GM18907 (cell line): ENCODE data around the gene B3GNT7.
"Not testable (repeated sequence)": the region's sequence is repeated elsewhere in the genome, so short reads cannot be mapped to it uniquely, and the experiment has no call there.

Source experiments
- ATAC-seq: cut with Tn5 transposase; IDR thresholded peaks from one replicate; pipeline ENCODE4 v1.9.1; 2021; ENCODE audit warnings: mild to moderate bottlenecking, moderate library complexity; ENCODE audit not compliant: unreplicated experiment

The B3GNT7 gene, protein sequence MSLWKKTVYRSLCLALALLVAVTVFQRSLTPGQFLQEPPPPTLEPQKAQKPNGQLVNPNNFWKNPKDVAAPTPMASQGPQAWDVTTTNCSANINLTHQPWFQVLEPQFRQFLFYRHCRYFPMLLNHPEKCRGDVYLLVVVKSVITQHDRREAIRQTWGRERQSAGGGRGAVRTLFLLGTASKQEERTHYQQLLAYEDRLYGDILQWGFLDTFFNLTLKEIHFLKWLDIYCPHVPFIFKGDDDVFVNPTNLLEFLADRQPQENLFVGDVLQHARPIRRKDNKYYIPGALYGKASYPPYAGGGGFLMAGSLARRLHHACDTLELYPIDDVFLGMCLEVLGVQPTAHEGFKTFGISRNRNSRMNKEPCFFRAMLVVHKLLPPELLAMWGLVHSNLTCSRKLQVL

GRCh38 chr2:231395188-231396057, at the start of gene B3GNT7:
Gene B3GNT7 (plus strand): TSS chr2:231395710. CDS start chr2:231395804, 94 bp downstream.
- ATAC-seq: no peak

GRCh38 chr2:231347081-231347480, 48.4 kb upstream of the B3GNT7 start:
- no peak for ATAC-seq

DNA sequence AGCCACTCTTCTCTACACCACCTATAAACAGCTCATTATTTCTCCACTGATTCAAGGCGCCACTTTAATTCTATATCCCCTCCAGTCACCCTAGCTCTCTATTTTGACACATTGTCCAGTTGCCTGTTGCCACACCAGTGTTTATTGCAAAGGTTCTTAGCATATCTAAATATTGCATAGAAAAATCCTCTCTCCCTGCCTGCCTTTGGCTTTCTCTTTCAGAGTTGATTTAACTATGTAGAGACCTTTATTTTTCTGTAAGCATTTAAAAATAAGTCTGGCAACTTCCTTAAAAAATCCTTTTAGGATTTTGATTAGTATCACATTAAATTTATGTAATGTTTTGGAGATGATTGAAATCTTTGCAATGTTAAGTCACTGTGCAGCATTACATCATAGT, 47.9 kb upstream of the B3GNT7 start:
- no peak for ATAC-seq

DNA sequence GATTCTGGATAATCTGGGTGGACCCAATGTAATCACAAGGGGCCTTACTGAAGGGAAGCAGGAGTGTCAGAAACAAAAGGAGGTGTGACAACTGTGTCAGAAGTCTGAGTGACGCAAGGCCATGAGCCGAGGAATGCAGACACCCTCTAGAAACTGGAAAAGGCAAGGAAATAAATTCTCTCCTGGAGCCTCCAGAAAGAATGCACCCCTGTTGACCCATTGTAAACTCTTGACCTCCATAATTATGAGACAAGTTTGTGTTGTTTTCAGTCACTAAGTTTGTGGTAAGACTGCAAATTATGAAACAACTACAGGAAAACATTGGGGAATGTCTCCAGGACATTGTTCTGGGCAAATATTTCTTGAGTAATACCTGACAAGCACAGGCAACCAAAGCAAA, 47.3 kb upstream of the B3GNT7 start:
- ATAC-seq: no peak

DNA sequence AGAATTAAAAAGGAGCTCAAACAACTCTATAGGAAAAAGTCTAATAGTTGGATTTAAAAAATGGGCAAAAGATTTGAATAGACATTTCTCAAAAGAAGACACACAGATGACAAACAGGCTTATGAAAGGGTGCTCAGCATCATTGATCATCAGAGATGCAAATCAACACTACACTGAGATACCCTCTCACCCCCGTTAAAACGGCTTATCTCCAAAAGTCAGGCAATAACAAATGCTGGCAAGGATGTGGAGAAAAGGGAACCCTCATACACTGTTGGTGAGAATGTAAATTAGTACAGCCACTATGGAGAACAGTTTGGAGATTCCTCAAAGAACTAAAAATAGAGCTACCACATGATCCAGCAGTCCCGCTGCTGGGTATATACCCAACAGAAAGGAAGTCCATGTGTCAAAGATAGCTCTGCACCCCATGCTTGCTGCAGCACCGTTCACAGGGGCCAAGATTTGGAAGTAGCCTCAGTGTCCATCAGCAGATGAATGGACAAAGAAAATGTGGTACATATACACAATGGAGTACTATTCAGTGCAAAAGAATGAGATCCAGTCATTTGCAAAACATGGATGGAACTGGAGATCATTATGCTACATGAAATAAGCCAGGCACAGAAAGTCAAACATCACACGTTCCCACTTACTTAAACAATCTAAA, 46.7 kb upstream of the B3GNT7 start:
- no peak for ATAC-seq

- not testable (repeated sequence) for ATAC-seq
Measured at GRCh38 chr2:231349374-231349735, 46.2 kb upstream of the B3GNT7 start.

GRCh38 chr2:231351648-231352047, 43.9 kb upstream of the B3GNT7 start:
- no peak for ATAC-seq

- no peak for ATAC-seq
Measured at GRCh38 chr2:231353469-231353868, 42.0 kb upstream of the B3GNT7 start.

DNA sequence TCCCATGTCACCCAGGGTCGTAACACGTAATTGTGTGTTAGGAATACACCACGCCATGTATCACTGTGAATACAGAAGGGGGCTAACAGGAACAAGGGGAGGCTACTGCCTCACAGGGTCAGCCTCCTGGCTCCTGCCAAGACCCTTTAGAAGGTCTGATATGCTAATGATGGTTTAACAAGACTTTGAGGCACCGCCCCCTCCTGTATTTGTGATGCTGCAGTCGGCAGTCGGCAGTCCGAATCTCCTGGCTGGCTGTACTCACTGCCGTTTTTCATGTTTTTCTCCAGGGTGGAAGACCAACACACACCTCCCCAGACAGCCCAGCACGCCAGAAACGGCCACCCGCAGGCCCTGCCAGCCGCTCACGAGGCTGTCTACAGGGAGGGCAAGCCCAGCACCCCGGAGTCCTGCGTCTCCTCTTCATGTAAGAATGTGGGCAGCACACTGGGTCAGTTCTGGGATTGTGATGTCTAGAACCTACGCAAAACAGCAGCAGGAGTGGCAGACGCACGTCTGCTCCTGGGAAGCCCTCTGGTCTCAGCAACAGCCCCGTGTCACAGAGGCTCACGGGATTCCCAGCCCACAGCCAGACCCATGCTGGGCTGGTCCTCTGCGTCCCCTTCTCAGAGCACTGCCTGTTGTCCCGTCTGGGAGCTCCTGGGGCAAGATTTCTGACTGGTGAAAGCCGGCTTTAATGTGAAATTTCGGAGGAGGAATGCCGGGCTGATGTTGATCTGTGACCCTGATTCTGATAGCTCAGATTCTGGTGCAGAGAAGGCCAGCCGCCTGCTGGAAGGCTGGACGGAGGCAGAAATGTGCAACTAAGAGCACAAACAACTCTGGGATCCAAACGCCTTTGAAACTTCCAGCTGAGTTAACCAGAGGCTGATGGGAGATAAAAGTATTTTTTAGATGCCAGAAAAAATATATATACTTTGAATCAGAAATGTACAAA, 39.7 kb upstream of the B3GNT7 start:
- no peak for ATAC-seq

- ATAC-seq: no peak
Measured at GRCh38 chr2:231356466-231356844, 39.1 kb upstream of the B3GNT7 start.

DNA sequence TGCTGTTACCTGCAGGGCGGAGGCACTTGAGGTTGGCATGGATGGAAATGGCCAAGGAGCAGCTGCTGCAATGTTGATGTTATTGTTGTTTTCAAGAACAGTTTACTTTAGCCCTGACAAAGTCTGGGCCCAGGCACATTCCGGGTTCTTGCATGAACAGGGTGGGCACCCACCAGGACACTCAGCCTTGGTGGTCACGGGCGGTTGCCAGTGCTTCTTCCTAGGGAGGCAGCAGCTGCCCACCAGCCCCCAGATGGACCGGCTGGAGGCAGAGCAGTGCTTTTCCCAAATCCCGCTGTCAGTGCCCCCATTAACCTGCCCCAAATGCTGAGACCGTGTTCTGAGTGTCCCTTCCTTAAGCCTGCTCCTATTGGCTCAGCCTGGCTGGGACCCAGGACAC, 38.5 kb upstream of the B3GNT7 start:
- no peak for ATAC-seq

GRCh38 chr2:231357931-231358330, 37.6 kb upstream of the B3GNT7 start:
- ATAC-seq: no peak

DNA sequence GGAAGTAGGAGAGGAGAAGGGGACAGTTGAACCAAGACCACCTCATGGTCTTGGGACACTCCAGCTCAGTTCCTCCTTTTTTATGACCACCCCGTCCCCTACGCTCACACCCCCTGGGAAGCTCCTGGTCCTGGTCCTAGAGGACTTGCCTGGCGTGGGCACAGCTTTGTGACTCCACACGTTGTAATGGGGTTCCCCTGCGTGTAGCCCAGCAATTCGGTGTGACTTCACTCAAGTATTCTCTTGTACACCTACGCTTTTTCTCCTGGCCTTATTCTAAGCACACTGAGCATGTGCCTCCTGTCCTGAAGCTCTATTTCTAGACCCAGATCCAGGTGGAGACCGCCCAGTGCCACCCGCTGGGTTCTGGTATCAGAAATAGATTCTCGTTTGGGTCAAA, 36.1 kb upstream of the B3GNT7 start:
- no peak for ATAC-seq

GRCh38 chr2:231359948-231360347, 35.6 kb upstream of the B3GNT7 start:
- no peak for ATAC-seq

GRCh38 chr2:231360401-231360800, 35.1 kb upstream of the B3GNT7 start:
- ATAC-seq: no peak

DNA sequence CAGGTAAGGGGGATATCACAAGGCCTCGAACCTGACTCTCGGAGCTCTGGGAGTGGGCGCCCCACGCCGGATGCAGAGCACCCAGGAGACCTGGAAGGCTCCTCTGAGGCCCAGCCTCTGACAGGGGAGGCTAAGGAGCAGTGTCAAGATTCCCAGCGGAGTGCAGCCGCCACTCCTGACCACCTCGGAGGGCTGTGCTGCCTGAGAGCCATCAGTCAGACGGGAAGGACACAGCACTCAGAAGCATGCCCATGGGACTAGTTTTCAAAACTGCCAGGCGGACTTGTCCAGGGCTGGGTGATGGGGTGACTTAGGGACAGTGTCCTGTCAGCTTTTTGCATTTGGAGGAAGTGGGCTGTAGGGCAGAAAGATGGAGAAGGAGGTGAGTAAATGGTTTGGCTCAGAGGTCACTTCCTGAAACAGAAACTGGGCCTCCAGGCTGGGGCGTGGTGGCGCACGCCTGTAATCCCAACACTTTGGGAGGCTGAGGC, 34.6 kb upstream of the B3GNT7 start:
- no peak for ATAC-seq

GRCh38 chr2:231361701-231362554, 33.6 kb upstream of the B3GNT7 start:
- ATAC-seq: peak; percentile 87

DNA sequence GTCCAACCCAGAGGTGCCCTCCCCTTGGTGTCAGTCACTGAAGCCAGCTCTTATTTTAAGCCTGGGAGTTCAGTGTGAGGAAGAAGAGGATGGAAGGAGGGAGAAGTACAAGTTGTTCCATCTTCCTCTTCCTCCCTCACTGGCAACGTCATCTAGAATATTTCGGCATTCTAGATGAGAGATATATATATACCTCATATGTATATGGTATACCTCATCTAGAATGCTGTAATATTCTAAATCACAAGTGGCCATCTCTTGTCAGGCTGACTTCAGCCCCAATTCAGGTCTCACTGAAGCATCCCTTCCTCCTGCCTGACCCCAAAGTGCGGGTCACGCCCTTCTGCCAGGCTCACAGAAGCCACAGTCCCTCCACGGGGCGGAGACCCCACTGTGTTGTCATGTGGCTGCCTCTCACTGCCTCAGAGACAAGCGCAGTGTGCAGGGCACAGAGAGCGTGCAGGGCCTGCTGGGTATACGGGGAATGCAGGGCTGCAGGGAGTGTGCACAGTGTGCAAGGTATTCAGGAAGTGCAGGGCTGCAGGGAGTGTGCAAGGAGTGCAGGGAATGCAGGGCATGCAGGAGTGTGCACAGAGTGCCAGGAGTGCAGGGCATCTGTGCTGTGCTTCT, 32.8 kb upstream of the B3GNT7 start:
- peak; percentile 16 for ATAC-seq

- no peak for ATAC-seq
Measured at GRCh38 chr2:231364061-231364460, 31.4 kb upstream of the B3GNT7 start.
